H9 (cell line): ENCODE measurements around the gene KRTAP12-2. TPM values are rescaled to one million over a fixed set of nuclear protein-coding genes. Genes with fewer than 3 reads are reported as not detected.

Experiments used
- DNase-seq: peaks from one replicate; pipeline ENCODE4 v3.0.0-alpha.2; 2017
- H2AFZ ChIP-seq: one replicate; pipeline ENCODE4 v1.6.1; 2013; ENCODE audit warnings: mild to moderate bottlenecking, low read length, control low read depth, moderate library complexity
- H2AK5ac ChIP-seq: 2 replicates; pipeline ENCODE4 v1.6.1; 2013; ENCODE audit warnings: low read length, control low read depth, mixed read lengths; ENCODE audit not compliant: insufficient read length
- H2BK120ac ChIP-seq: one replicate; pipeline ENCODE4 v1.6.1; 2013; ENCODE audit warnings: low read depth, mild to moderate bottlenecking, low read length, control low read depth, inconsistent platforms; ENCODE audit not compliant: poor library complexity, severe bottlenecking
- H2BK12ac ChIP-seq: 2 replicates; pipeline ENCODE4 v1.6.1; 2013; ENCODE audit warnings: low read length, control low read depth, mixed read lengths, low read depth; ENCODE audit not compliant: insufficient read length
- H2BK15ac ChIP-seq: 2 replicates; pipeline ENCODE4 v1.6.1; 2013; ENCODE audit warnings: low read depth, low read length, control low read depth
- H2BK20ac ChIP-seq: one replicate; pipeline ENCODE4 v1.6.1; 2013; ENCODE audit warnings: low read depth, mild to moderate bottlenecking, low read length, control low read depth, inconsistent platforms; ENCODE audit not compliant: poor library complexity, severe bottlenecking
- H2BK5ac ChIP-seq: 2 replicates; pipeline ENCODE4 v1.6.1; 2013; ENCODE audit warnings: low read length, control low read depth, mixed read lengths; ENCODE audit not compliant: insufficient read length
- H3K14ac ChIP-seq: 2 replicates; pipeline ENCODE4 v1.6.1; 2013; ENCODE audit warnings: low read length, control low read depth; ENCODE audit not compliant: insufficient read depth
- H3K18ac ChIP-seq: 2 replicates; pipeline ENCODE4 v1.6.1; 2013; ENCODE audit warnings: low read depth, mild to moderate bottlenecking, mixed read lengths, low read length, control low read depth; ENCODE audit not compliant: insufficient read length
- H3K23ac ChIP-seq: 2 replicates; pipeline ENCODE4 v1.6.1; 2013; ENCODE audit warnings: low read length, control low read depth, mixed read lengths, low read depth; ENCODE audit not compliant: insufficient read length
- H3K23me2 ChIP-seq: 2 replicates; pipeline ENCODE4 v1.6.1; 2013; ENCODE audit warnings: low read depth, mild to moderate bottlenecking, mixed read lengths, low read length, control low read depth; ENCODE audit not compliant: insufficient read length, poor library complexity, severe bottlenecking
- H3K27ac ChIP-seq: 2 replicates; pipeline ENCODE4 v1.5.1; 2013; ENCODE audit warnings: low read length, control low read depth, mixed read lengths, low read depth; ENCODE audit not compliant: insufficient read length
- H3K27me3 ChIP-seq: 2 replicates; pipeline ENCODE4 v1.6.1; 2013; ENCODE audit warnings: low read length, control low read depth, inconsistent platforms; ENCODE audit not compliant: insufficient read depth
- H3K4ac ChIP-seq: 2 replicates; pipeline ENCODE4 v1.6.1; 2013; ENCODE audit warnings: low read depth, mild to moderate bottlenecking, control low read depth, inconsistent platforms, low read length, moderate library complexity
- H3K4me1 ChIP-seq: 2 replicates; pipeline ENCODE4 v1.6.1; 2013; ENCODE audit warnings: low read length, control low read depth, inconsistent platforms; ENCODE audit not compliant: insufficient read depth
- H3K4me2 ChIP-seq: 2 replicates; pipeline ENCODE4 v1.6.1; 2013; ENCODE audit warnings: low read length, control low read depth, mixed read lengths; ENCODE audit not compliant: insufficient read length, insufficient read depth
- H3K56ac ChIP-seq: 2 replicates; pipeline ENCODE4 v1.6.1; 2013; ENCODE audit warnings: low read depth, mild to moderate bottlenecking, mixed read lengths, low read length, control low read depth; ENCODE audit not compliant: insufficient read length
- H3K79me1 ChIP-seq: 2 replicates; pipeline ENCODE4 v1.6.1; 2013; ENCODE audit warnings: low read depth, mild to moderate bottlenecking, moderate library complexity, low read length, control low read depth, inconsistent platforms; ENCODE audit not compliant: insufficient read depth, poor library complexity, severe bottlenecking
- H3K79me2 ChIP-seq: 2 replicates; pipeline ENCODE4 v1.6.1; 2013; ENCODE audit warnings: low read length, control low read depth, inconsistent platforms; ENCODE audit not compliant: insufficient read depth
- H3K9ac ChIP-seq: 2 replicates; pipeline ENCODE4 v1.6.1; 2013; ENCODE audit warnings: low read length, control low read depth, mixed read lengths; ENCODE audit not compliant: insufficient read length; ENCODE audit errors: extremely low read depth
- H3K9me3 ChIP-seq: one replicate; pipeline ENCODE4 v1.6.1; 2013; ENCODE audit warnings: low read depth, low read length, inconsistent platforms; ENCODE audit not compliant: control insufficient read depth
- H3T11ph ChIP-seq: one replicate; pipeline ENCODE4 v1.6.1; 2013; ENCODE audit warnings: mild to moderate bottlenecking, low read length, control low read depth, inconsistent platforms
- H4K20me1 ChIP-seq: one replicate; pipeline ENCODE4 v1.6.1; 2013; ENCODE audit not compliant: control insufficient read depth, insufficient read length, insufficient read depth
- H4K5ac ChIP-seq: 2 replicates; pipeline ENCODE4 v1.6.1; 2013; ENCODE audit warnings: low read depth, mild to moderate bottlenecking, mixed read lengths, low read length, control low read depth; ENCODE audit not compliant: insufficient read length
- H4K8ac ChIP-seq: replicated peaks from 2 replicates; pipeline ENCODE4 v1.6.1; 2013; ENCODE audit warnings: low read length, control low read depth, mixed read lengths, low read depth; ENCODE audit not compliant: insufficient read length
- H4K91ac ChIP-seq: 2 replicates; pipeline ENCODE4 v1.6.1; 2013; ENCODE audit warnings: low read depth, mild to moderate bottlenecking, moderate library complexity, mixed read lengths, low read length, control low read depth; ENCODE audit not compliant: insufficient read length
- H3K27ac Mint-ChIP-seq, 3 experiments: 2 replicates in 2 of 3; 3 replicates in 1 of 3; pipeline ENCODE4 v1.8.0; 2020 to 2021; ENCODE audit warnings: mixed read lengths in 3 of 3, mild to moderate bottlenecking in 1 of 3, moderate library complexity in 1 of 3
- H3K27me3 Mint-ChIP-seq: 2 replicates; pipeline ENCODE4 v1.8.0; 2021; ENCODE audit warnings: low read depth, mild to moderate bottlenecking, moderate library complexity, mixed read lengths
- H3K36me3 Mint-ChIP-seq, 3 experiments: 2 replicates in 2 of 3; 3 replicates in 1 of 3; pipeline ENCODE4 v1.8.0; 2020 to 2021; ENCODE audit warnings: low read depth in 3 of 3, mixed read lengths in 3 of 3; ENCODE audit not compliant: insufficient read depth in 1 of 3
- H3K4me1 Mint-ChIP-seq, 2 experiments: 2 replicates each; pipeline ENCODE4 v1.8.0; 2020; ENCODE audit warnings: mixed read lengths in 2 of 2
- H3K4me3 Mint-ChIP-seq, 2 experiments: 2 replicates in 1 of 2; 3 replicates in 1 of 2; pipeline ENCODE4 v1.8.0; 2020 to 2021; ENCODE audit warnings: mild to moderate bottlenecking in 2 of 2, mixed read lengths in 2 of 2, moderate library complexity in 1 of 2
- H3K9me3 Mint-ChIP-seq, 2 experiments: 2 replicates in 1 of 2; 3 replicates in 1 of 2; pipeline ENCODE4 v1.8.0; 2020; ENCODE audit warnings: mild to moderate bottlenecking in 2 of 2, mixed read lengths in 2 of 2, moderate library complexity in 1 of 2
- CTCF ChIP-seq: fragments of 200-600 bp; sonication (generic); conservative IDR thresholded peaks from 3 replicates; pipeline ENCODE4 v1.8.0; 2021; ENCODE audit warnings: antibody characterized with exemption, mild to moderate bottlenecking
- WGBS: extraction: QIAGEN DNeasy Blood & Tissue Kit; methylation state at CpG from one replicate; pipeline ENCODE4 v1.1.7; 2013; ENCODE audit warnings: missing lambda C conversion rate, low lambda C conversion rate, mixed read lengths; ENCODE audit not compliant: insufficient read length; ENCODE audit errors: extremely low coverage; 5-methylcytosine and 5-hydroxymethylcytosine counted together
- total RNA-seq: library from RNA; stranded (reverse); gene quantifications from 2 replicates; pipeline ENCODE4 v1.2.1, GENCODE V29; 2021

Gene KRTAP12-2
- total RNA-seq, 1 experiment from 2014 or later, result not detected

GRCh38 chr21:44667612-44668011, 885 bp upstream of the KRTAP12-2 start:
- no peak overlapping the region for H3K4me3 Mint-ChIP-seq
- Histone ChIP-seq H3K27ac (no peak overlapping the region), H3T11ph (no peak overlapping the region), H3K9ac (no peak overlapping the region), H3K18ac (no peak overlapping the region), H2AFZ (no peak overlapping the region), H2BK120ac (no peak overlapping the region), H3K4me1 (no peaks in the 10 kb centered on the region), H3K14ac (no peak overlapping the region), H3K4me2 (no peak overlapping the region), H3K79me1 (no peaks in the 10 kb centered on the region), H4K91ac (no peak overlapping the region), H2BK20ac (no peak overlapping the region), H2AK5ac (no peak overlapping the region), H3K23ac (no peak overlapping the region), H3K4ac (no peak overlapping the region), H3K56ac (no peak overlapping the region), H3K27me3 (no peaks in the 10 kb centered on the region), H4K5ac (no peak overlapping the region), H3K23me2 (no peaks in the 10 kb centered on the region), H4K8ac (no peak overlapping the region), H2BK5ac (no peak overlapping the region), H4K20me1 (no peaks in the 10 kb centered on the region), H3K9me3 (no peaks in the 10 kb centered on the region), H2BK15ac (no peak overlapping the region), H2BK12ac (no peak overlapping the region), H3K79me2 (no peaks in the 10 kb centered on the region)
- no peak for TF ChIP-seq CTCF
- no peak overlapping the region for H3K27ac Mint-ChIP-seq
- H3K27me3 Mint-ChIP-seq, result peaks cover 4% of the 10 kb centered on the region; the same call in 1 of the 2 replicates
- no CpG with 5 or more reads among the region's 1 CpG for WGBS
- DNase-seq, result no peak
- H3K9me3 Mint-ChIP-seq, result peaks cover 32 to 43% of the 10 kb centered on the region in 2 experiments
- peaks cover 12 to 34% (median 17%) of the 10 kb centered on the region in 3 experiments for H3K36me3 Mint-ChIP-seq
- H3K4me1 Mint-ChIP-seq, result no peaks in the 10 kb centered on the region
